ENCODE measurements around the gene ADAMTS7. TPM values are rescaled to one million over a fixed set of nuclear protein-coding genes. Genes with fewer than 3 reads are reported as not detected.
"Not testable (repeated sequence)": the region's sequence is repeated elsewhere in the genome, so short reads cannot be mapped to it uniquely, and the experiment has no call there.

Gene ADAMTS7
- total and polyA plus RNA-seq, 7 experiments from 2014 or later: 1.5 TPM; not detected in 6

GRCh38 chr15:78774451-78774990 lies 36.7 kb downstream of the ADAMTS7 start:
- H3K27ac ChIP-seq (ENCODE audit: low read depth, low read length); H3K4me3 Mint-ChIP-seq; H3K36me3 Mint-ChIP-seq; H3K4me1 Mint-ChIP-seq; H3K27ac Mint-ChIP-seq; CTCF ChIA-PET; H3K27me3 ChIP-seq (ENCODE audit: control insufficient read depth in 2 of 2, insufficient read depth in 2 of 2, low read length in 2 of 2); H3K36me3 ChIP-seq (ENCODE audit: control insufficient read depth in 2 of 3, insufficient read depth in 3 of 3, low read length in 3 of 3); POLR2A ChIA-PET; DNase-seq; H3K9me3 Mint-ChIP-seq; H3K4me1 ChIP-seq (ENCODE audit: control insufficient read depth in 2 of 2, insufficient read depth in 2 of 2, low read length in 2 of 2); H3K4me3 ChIP-seq (ENCODE audit: low read length); H3K9me3 ChIP-seq (ENCODE audit: control insufficient read depth in 2 of 3, low read length in 3 of 3); H3K27me3 Mint-ChIP-seq; ATAC-seq: not testable (repeated sequence)
- intact Hi-C loops (cut with micrococcal nuclease): loop anchor here in 1 of 2 donors (10.0 kb wide), 1 partner anchor 800 kb away; no protein-coding TSS in a partner anchor

GRCh38 chr15:78773765-78774450 lies 37.4 kb downstream of the ADAMTS7 start:
- CTCF ChIA-PET; ATAC-seq; POLR2A ChIA-PET; H3K9me3 ChIP-seq (ENCODE audit: control insufficient read depth in 2 of 3, low read length in 3 of 3); H3K4me3 ChIP-seq (ENCODE audit: low read length); H3K27ac Mint-ChIP-seq; H3K4me3 Mint-ChIP-seq; H3K9me3 Mint-ChIP-seq; H3K36me3 Mint-ChIP-seq; H3K27me3 ChIP-seq (ENCODE audit: control insufficient read depth in 2 of 2, insufficient read depth in 2 of 2, low read length in 2 of 2); H3K27ac ChIP-seq (ENCODE audit: low read depth, low read length); DNase-seq; H3K27me3 Mint-ChIP-seq; H3K4me1 ChIP-seq (ENCODE audit: control insufficient read depth in 2 of 2, insufficient read depth in 2 of 2, low read length in 2 of 2); H3K36me3 ChIP-seq (ENCODE audit: control insufficient read depth in 2 of 3, insufficient read depth in 3 of 3, low read length in 3 of 3); H3K4me1 Mint-ChIP-seq: not testable (repeated sequence)
- intact Hi-C loops (cut with micrococcal nuclease): loop anchor here in 1 of 2 donors (10.0 kb wide), 1 partner anchor 799 kb away; no protein-coding TSS in a partner anchor

- H3K36me3 ChIP-seq (ENCODE audit: control insufficient read depth in 2 of 3, insufficient read depth in 3 of 3, low read length in 3 of 3): no peaks in the 10 kb centered on the region
- no peak overlapping the region for H3K27ac ChIP-seq (ENCODE audit: low read depth, low read length)
- Mint-ChIP-seq H3K36me3 (no peaks in the 10 kb centered on the region), H3K4me1 (no peaks in the 10 kb centered on the region), H3K27me3 (no peaks in the 10 kb centered on the region), H3K9me3 (no peaks in the 10 kb centered on the region), H3K4me3 (no peak overlapping the region), H3K27ac (no peak overlapping the region)
- H3K4me3 ChIP-seq (ENCODE audit: low read length): no peak overlapping the region
- CTCF ChIA-PET: no interaction called here
- no peaks in the 10 kb centered on the region for H3K4me1 ChIP-seq (ENCODE audit: control insufficient read depth in 2 of 2, insufficient read depth in 2 of 2, low read length in 2 of 2)
- DNase-seq (no peak), ATAC-seq (no peak)
- H3K27me3 ChIP-seq (ENCODE audit: control insufficient read depth in 2 of 2, insufficient read depth in 2 of 2, low read length in 2 of 2): no peaks in the 10 kb centered on the region
- POLR2A ChIA-PET: no interaction called here
- intact Hi-C loops (cut with micrococcal nuclease): loop anchor here in 1 of 2 donors (10.0 kb wide), 1 partner anchor 798 kb away; no protein-coding TSS in a partner anchor
- H3K9me3 ChIP-seq (ENCODE audit: control insufficient read depth in 2 of 3, low read length in 3 of 3): no peaks in the 10 kb centered on the region
Measured at GRCh38 chr15:78772738-78773137, 38.5 kb downstream of the ADAMTS7 start.

- H3K9me3 Mint-ChIP-seq; ATAC-seq; H3K27ac ChIP-seq (ENCODE audit: low read depth, low read length); H3K27me3 ChIP-seq (ENCODE audit: control insufficient read depth in 2 of 2, insufficient read depth in 2 of 2, low read length in 2 of 2); DNase-seq; H3K36me3 ChIP-seq (ENCODE audit: control insufficient read depth in 2 of 3, insufficient read depth in 3 of 3, low read length in 3 of 3); H3K4me3 ChIP-seq (ENCODE audit: low read length); H3K4me3 Mint-ChIP-seq; H3K27ac Mint-ChIP-seq; H3K27me3 Mint-ChIP-seq; H3K9me3 ChIP-seq (ENCODE audit: control insufficient read depth in 2 of 3, low read length in 3 of 3); POLR2A ChIA-PET; H3K36me3 Mint-ChIP-seq; H3K4me1 Mint-ChIP-seq; CTCF ChIA-PET; H3K4me1 ChIP-seq (ENCODE audit: control insufficient read depth in 2 of 2, insufficient read depth in 2 of 2, low read length in 2 of 2): not testable (repeated sequence)
- intact Hi-C loops (cut with micrococcal nuclease): loop anchor here in 1 of 2 donors (10.0 kb wide), 1 partner anchor 797 kb away; no protein-coding TSS in a partner anchor
Measured at GRCh38 chr15:78771436-78772000, 39.7 kb downstream of the ADAMTS7 start.

- H3K9me3 Mint-ChIP-seq; H3K4me3 Mint-ChIP-seq; H3K27ac ChIP-seq (ENCODE audit: low read depth, low read length); POLR2A ChIA-PET; H3K4me3 ChIP-seq (ENCODE audit: low read length); H3K36me3 ChIP-seq (ENCODE audit: control insufficient read depth in 2 of 3, insufficient read depth in 3 of 3, low read length in 3 of 3); H3K27me3 Mint-ChIP-seq; ATAC-seq; DNase-seq; H3K27me3 ChIP-seq (ENCODE audit: control insufficient read depth in 2 of 2, insufficient read depth in 2 of 2, low read length in 2 of 2); CTCF ChIA-PET; H3K36me3 Mint-ChIP-seq; H3K27ac Mint-ChIP-seq; H3K4me1 ChIP-seq (ENCODE audit: control insufficient read depth in 2 of 2, insufficient read depth in 2 of 2, low read length in 2 of 2); H3K4me1 Mint-ChIP-seq; H3K9me3 ChIP-seq (ENCODE audit: control insufficient read depth in 2 of 3, low read length in 3 of 3): not testable (repeated sequence)
- intact Hi-C loops (cut with micrococcal nuclease): loop anchor here in 1 of 2 donors (10.0 kb wide), 1 partner anchor 796 kb away; no protein-coding TSS in a partner anchor
Measured at GRCh38 chr15:78771020-78771419, 40.2 kb downstream of the ADAMTS7 start.

- intact Hi-C loops (cut with micrococcal nuclease): loop anchor here in 1 of 2 donors (10.0 kb wide), 1 partner anchor 795 kb away; no protein-coding TSS in a partner anchor
Measured at GRCh38 chr15:78769473-78770225, 41.6 kb downstream of the ADAMTS7 start.

More at GRCh38 chr15:78769473-78770225, 41.6 kb downstream of the ADAMTS7 start:
- H3K27me3 ChIP-seq (ENCODE audit: control insufficient read depth in 2 of 2, insufficient read depth in 2 of 2, low read length in 2 of 2); H3K9me3 ChIP-seq (ENCODE audit: control insufficient read depth in 2 of 3, low read length in 3 of 3); POLR2A ChIA-PET; H3K27ac Mint-ChIP-seq; H3K4me1 ChIP-seq (ENCODE audit: control insufficient read depth in 2 of 2, insufficient read depth in 2 of 2, low read length in 2 of 2); H3K27me3 Mint-ChIP-seq; H3K4me3 ChIP-seq (ENCODE audit: low read length); ATAC-seq; H3K36me3 Mint-ChIP-seq; H3K4me3 Mint-ChIP-seq; H3K4me1 Mint-ChIP-seq; H3K9me3 Mint-ChIP-seq; CTCF ChIA-PET; H3K27ac ChIP-seq (ENCODE audit: low read depth, low read length); H3K36me3 ChIP-seq (ENCODE audit: control insufficient read depth in 2 of 3, insufficient read depth in 3 of 3, low read length in 3 of 3); DNase-seq: not testable (repeated sequence)

Measured in naive thymus-derived CD4-positive, alpha-beta T cell (primary cell).